HUES64 (cell line): ENCODE results near the gene SPATA7.
"Not testable (repeated sequence)": the region's sequence is repeated elsewhere in the genome, so short reads cannot be mapped to it uniquely, and the experiment has no call there.

Experiments
- H3K27ac ChIP-seq: 2 replicates; pipeline ENCODE4 v1.7.0; 2013; ENCODE audit warnings: low read depth, low read length, inconsistent platforms
- H3K27me3 ChIP-seq: 2 replicates; pipeline ENCODE4 v1.6.1; 2013; ENCODE audit warnings: mild to moderate bottlenecking, low read length; ENCODE audit not compliant: insufficient read depth
- H3K36me3 ChIP-seq: 2 replicates; pipeline ENCODE4 v1.6.1; 2013; ENCODE audit warnings: mild to moderate bottlenecking, low read length; ENCODE audit not compliant: insufficient read depth
- H3K4me1 ChIP-seq: 2 replicates; pipeline ENCODE4 v1.6.1; 2013; ENCODE audit warnings: mild to moderate bottlenecking, low read length, moderate library complexity; ENCODE audit not compliant: insufficient read depth
- H3K4me3 ChIP-seq: 2 replicates; pipeline ENCODE4 v1.5.1; 2013; ENCODE audit warnings: mild to moderate bottlenecking, low read length, moderate library complexity
- H3K9ac ChIP-seq: 2 replicates; pipeline ENCODE4 v1.6.1; 2013; ENCODE audit warnings: mild to moderate bottlenecking, low read depth, low read length
- H3K9me3 ChIP-seq: 2 replicates; pipeline ENCODE4 v1.6.1; 2013; ENCODE audit warnings: low read depth, low read length; ENCODE audit not compliant: insufficient read depth
- WGBS: fragments of 150-250, 120-280 bp; methylation state at CpG from one replicate; pipeline ENCODE4 v1.1.7; 2013; ENCODE audit warnings: missing lambda C conversion rate; 5-methylcytosine and 5-hydroxymethylcytosine counted together

The SPATA7 gene

GRCh38 chr14:88364710-88365413 is 20.6 kb upstream of the SPATA7 start:
- peak overlapping the region; percentile 27; the same call in 1 of the 2 replicates for H3K4me3 ChIP-seq
- H3K36me3 ChIP-seq: no peaks in the 10 kb centered on the region
- H3K9me3 ChIP-seq: 0 out of 2 replicates have a peak, but pooled peaks cover 4% of the 10 kb centered on the region
- no peaks in the 10 kb centered on the region for H3K27me3 ChIP-seq
- H3K27ac ChIP-seq: peak overlapping the region; percentile 85
- H3K9ac ChIP-seq: 0 out of 2 replicates have a peak overlapping the region, but pooled peaks have one; percentile 1
- peaks cover 50% of the 10 kb centered on the region for H3K4me1 ChIP-seq
- WGBS: 62% methylated on average over 4 of the region's 4 CpGs

GRCh38 chr14:88369496-88369895 is 16.0 kb upstream of the SPATA7 start:
- Histone ChIP-seq H3K4me1 (peaks cover 17% of the 10 kb centered on the region), H3K36me3 (no peaks in the 10 kb centered on the region), H3K27me3 (no peaks in the 10 kb centered on the region), H3K9me3 (0 out of 2 replicates have a peak, but pooled peaks cover 4% of the 10 kb centered on the region), H3K27ac (no peak overlapping the region), H3K9ac (no peak overlapping the region), H3K4me3 (no peak overlapping the region)
- 90% methylated on average over 1 of the region's 1 CpG for WGBS

GRCh38 chr14:88379706-88380343 is 5.6 kb upstream of the SPATA7 start:
- H3K27me3 ChIP-seq: peaks cover 4% of the 10 kb centered on the region; the same call in 1 of the 2 replicates
- no peak overlapping the region for H3K27ac ChIP-seq
- H3K36me3 ChIP-seq: no peaks in the 10 kb centered on the region
- peaks cover 9% of the 10 kb centered on the region; the same call in 1 of the 2 replicates for H3K4me1 ChIP-seq
- H3K9ac ChIP-seq: no peak overlapping the region
- WGBS: 70% methylated on average over 5 of the region's 5 CpGs
- H3K4me3 ChIP-seq: no peak overlapping the region
- H3K9me3 ChIP-seq: no peaks in the 10 kb centered on the region

- no peaks in the 10 kb centered on the region for H3K9me3 ChIP-seq
- H3K27ac ChIP-seq: no peak overlapping the region
- no peak overlapping the region for H3K9ac ChIP-seq
- no peak overlapping the region for H3K4me3 ChIP-seq
- H3K36me3 ChIP-seq: no peaks in the 10 kb centered on the region
- H3K27me3 ChIP-seq: peaks cover 5% of the 10 kb centered on the region; the same call in 1 of the 2 replicates
- WGBS: 87% methylated on average over 3 of the region's 3 CpGs
- peaks cover 10% of the 10 kb centered on the region; the same call in 1 of the 2 replicates for H3K4me1 ChIP-seq
These were observed 5.1 kb upstream of the SPATA7 start for GRCh38 chr14:88380405-88380804.

- 94% methylated on average over 12 of the region's 12 CpGs for WGBS
- not testable (repeated sequence) for H3K27me3 ChIP-seq, H3K9me3 ChIP-seq, H3K27ac ChIP-seq, H3K9ac ChIP-seq, H3K36me3 ChIP-seq, H3K4me3 ChIP-seq
- peaks cover 10% of the 10 kb centered on the region for H3K4me1 ChIP-seq
These were observed 3.8 kb upstream of the SPATA7 start for GRCh38 chr14:88381634-88382033.

- H3K9ac ChIP-seq: peak overlapping the region; percentile 70; the same call in 1 of the 2 replicates
- no peaks in the 10 kb centered on the region for H3K36me3 ChIP-seq
- 46% methylated on average over 3 of the region's 3 CpGs for WGBS
- peaks cover 5% of the 10 kb centered on the region; the same call in 1 of the 2 replicates for H3K27me3 ChIP-seq
- H3K9me3 ChIP-seq: no peaks in the 10 kb centered on the region
- H3K4me3 ChIP-seq: peak overlapping the region; percentile 80
- H3K27ac ChIP-seq: no peak overlapping the region
- peaks cover 10% of the 10 kb centered on the region for H3K4me1 ChIP-seq
These were observed 739 bp upstream of the SPATA7 start for GRCh38 chr14:88384718-88385117.

GRCh38 chr14:88386256-88386794 is 868 bp downstream of the SPATA7 start:
- WGBS: 75% methylated on average over 6 of the region's 9 CpGs
- Histone ChIP-seq H3K36me3 (no peaks in the 10 kb centered on the region), H3K27ac (no peak overlapping the region; the same call in 1 of the 2 replicates), H3K4me3 (peak overlapping the region; percentile 80), H3K9ac (peak overlapping the region; percentile 65), H3K27me3 (peaks cover 5% of the 10 kb centered on the region; the same call in 1 of the 2 replicates), H3K9me3 (no peaks in the 10 kb centered on the region), H3K4me1 (peaks cover 4% of the 10 kb centered on the region; the same call in 1 of the 2 replicates)

GRCh38 chr14:88388741-88389282 is 3.4 kb downstream of the SPATA7 start:
- 0 out of 2 replicates have a peak, but pooled peaks cover 3% of the 10 kb centered on the region for H3K36me3 ChIP-seq
- H3K27ac ChIP-seq: no peak overlapping the region
- no peak overlapping the region for H3K4me3 ChIP-seq
- no peaks in the 10 kb centered on the region for H3K9me3 ChIP-seq
- H3K9ac ChIP-seq: no peak overlapping the region
- H3K27me3 ChIP-seq: peaks cover 5% of the 10 kb centered on the region; the same call in 1 of the 2 replicates
- H3K4me1 ChIP-seq: peaks cover 4% of the 10 kb centered on the region; the same call in 1 of the 2 replicates
- WGBS: 95% methylated on average over 5 of the region's 6 CpGs

- H3K9me3 ChIP-seq: no peaks in the 10 kb centered on the region
- H3K27ac ChIP-seq: no peak overlapping the region
- no peak overlapping the region for H3K4me3 ChIP-seq
- H3K27me3 ChIP-seq: no peaks in the 10 kb centered on the region
- H3K36me3 ChIP-seq: peaks cover 27% of the 10 kb centered on the region
- WGBS: 100% methylated on average over 1 of the region's 2 CpGs
- H3K4me1 ChIP-seq: no peaks in the 10 kb centered on the region
- H3K9ac ChIP-seq: no peak overlapping the region
These were observed 7.2 kb downstream of the SPATA7 start for GRCh38 chr14:88392609-88393008.

- Histone ChIP-seq H3K36me3 (no peaks in the 10 kb centered on the region), H3K4me3 (no peak overlapping the region), H3K4me1 (no peaks in the 10 kb centered on the region), H3K27ac (no peak overlapping the region), H3K9ac (no peak overlapping the region), H3K27me3 (no peaks in the 10 kb centered on the region), H3K9me3 (no peaks in the 10 kb centered on the region)
- 79% methylated on average over 5 of the region's 5 CpGs for WGBS
These were observed 25.6 kb downstream of the SPATA7 start for GRCh38 chr14:88411039-88411438.

GRCh38 chr14:88417594-88417993 is 32.1 kb downstream of the SPATA7 start:
- H3K4me3 ChIP-seq: no peak overlapping the region
- H3K27me3 ChIP-seq: no peaks in the 10 kb centered on the region
- no peak overlapping the region for H3K27ac ChIP-seq
- H3K9ac ChIP-seq: no peak overlapping the region
- peaks cover 12% of the 10 kb centered on the region; the same call in 1 of the 2 replicates for H3K9me3 ChIP-seq
- peaks cover 8% of the 10 kb centered on the region; the same call in 1 of the 2 replicates for H3K36me3 ChIP-seq
- no peaks in the 10 kb centered on the region for H3K4me1 ChIP-seq
